ENCODE data around the gene NLRP9. TPM values are rescaled to one million over a fixed set of nuclear protein-coding genes. Genes with fewer than 3 reads are reported as not detected.
"Not testable (repeated sequence)": the region's sequence is repeated elsewhere in the genome, so short reads cannot be mapped to it uniquely, and the experiment has no call there.

NLRP9 gene
- total RNA-seq: not detected

GRCh38 chr19:55738302-55738701 is at the start of gene NLRP9:
Gene NLRP9, minus strand, starts transcription at chr19:55738402. Its CDS starts 28 bp downstream, at chr19:55738374.
- H3K27ac ChIP-seq: no peak within 1 kb of the TSS
- H3K9me3 ChIP-seq: no peaks in the 10 kb centered on the region
- no peak for ATAC-seq (ENCODE audit: insufficient number of reproducible peaks, low FRiP score, low read depth)
- H3K36me3 ChIP-seq: no peaks in the 10 kb centered on the region
- DNase-seq (ENCODE audit: low spot score): no peak
- no peaks in the 10 kb centered on the region for H3K4me1 ChIP-seq (ENCODE audit: control insufficient read depth in 1 of 2, low read depth in 2 of 2)
- TF ChIP-seq CTCF (IDR thresholded peaks at IDR 0.05): no peak
- H3K4me3 ChIP-seq: no peak within 1 kb of the TSS
- H3K27me3 ChIP-seq (replicated peaks; ENCODE audit: insufficient read depth): no peaks in the 10 kb centered on the region

GRCh38 chr19:55781112-55781511 is 42.9 kb upstream of the NLRP9 start:
- DNase-seq (ENCODE audit: low spot score) (no peak), ATAC-seq (ENCODE audit: insufficient number of reproducible peaks, low FRiP score, low read depth) (no peak)
- no peaks in the 10 kb centered on the region for H3K36me3 ChIP-seq
- no peaks in the 10 kb centered on the region for H3K4me1 ChIP-seq (ENCODE audit: control insufficient read depth in 1 of 2, low read depth in 2 of 2)
- no peaks in the 10 kb centered on the region for H3K9me3 ChIP-seq
- H3K4me3 ChIP-seq: no peak overlapping the region
- H3K27me3 ChIP-seq (replicated peaks; ENCODE audit: insufficient read depth): no peaks in the 10 kb centered on the region
- no peak overlapping the region for H3K27ac ChIP-seq
- no peak for TF ChIP-seq CTCF (IDR thresholded peaks at IDR 0.05)

GRCh38 chr19:55778331-55778730 is 40.1 kb upstream of the NLRP9 start:
- ATAC-seq (ENCODE audit: insufficient number of reproducible peaks, low FRiP score, low read depth) (no peak), DNase-seq (ENCODE audit: low spot score) (no peak)
- H3K4me1 ChIP-seq (ENCODE audit: control insufficient read depth in 1 of 2, low read depth in 2 of 2): no peaks in the 10 kb centered on the region
- no peak overlapping the region for H3K27ac ChIP-seq
- H3K9me3 ChIP-seq: no peaks in the 10 kb centered on the region
- H3K27me3 ChIP-seq (replicated peaks; ENCODE audit: insufficient read depth): no peaks in the 10 kb centered on the region
- no peak overlapping the region for H3K4me3 ChIP-seq
- TF ChIP-seq CTCF (IDR thresholded peaks at IDR 0.05): no peak
- H3K36me3 ChIP-seq: no peaks in the 10 kb centered on the region

GRCh38 chr19:55777528-55777927 is 39.3 kb upstream of the NLRP9 start:
- no peak for TF ChIP-seq CTCF (IDR thresholded peaks at IDR 0.05)
- no peak overlapping the region for H3K27ac ChIP-seq
- H3K4me3 ChIP-seq: no peak overlapping the region
- no peaks in the 10 kb centered on the region for H3K36me3 ChIP-seq
- no peaks in the 10 kb centered on the region for H3K4me1 ChIP-seq (ENCODE audit: control insufficient read depth in 1 of 2, low read depth in 2 of 2)
- ATAC-seq (ENCODE audit: insufficient number of reproducible peaks, low FRiP score, low read depth) (no peak), DNase-seq (ENCODE audit: low spot score) (no peak)
- no peaks in the 10 kb centered on the region for H3K27me3 ChIP-seq (replicated peaks; ENCODE audit: insufficient read depth)
- H3K9me3 ChIP-seq: no peaks in the 10 kb centered on the region

GRCh38 chr19:55769632-55770031 is 31.4 kb upstream of the NLRP9 start:
- H3K4me1 ChIP-seq (ENCODE audit: control insufficient read depth in 1 of 2, low read depth in 2 of 2); DNase-seq (ENCODE audit: low spot score); H3K4me3 ChIP-seq; H3K27ac ChIP-seq; ATAC-seq (ENCODE audit: insufficient number of reproducible peaks, low FRiP score, low read depth); H3K27me3 ChIP-seq (replicated peaks; ENCODE audit: insufficient read depth); H3K36me3 ChIP-seq; H3K9me3 ChIP-seq: not testable (repeated sequence)

- H3K36me3 ChIP-seq; H3K4me3 ChIP-seq; DNase-seq (ENCODE audit: low spot score); H3K27ac ChIP-seq; H3K27me3 ChIP-seq (replicated peaks; ENCODE audit: insufficient read depth); ATAC-seq (ENCODE audit: insufficient number of reproducible peaks, low FRiP score, low read depth); H3K9me3 ChIP-seq; H3K4me1 ChIP-seq (ENCODE audit: control insufficient read depth in 1 of 2, low read depth in 2 of 2): not testable (repeated sequence)
These were observed 30.6 kb upstream of the NLRP9 start, which contains the start of gene RFPL4AL1 for GRCh38 chr19:55768818-55769217. Gene RFPL4AL1, plus strand, starts transcription at chr19:55769118. Its CDS starts 2,687 bp downstream, at chr19:55771805.
